Measurements from ENCODE around the gene FGF18.
"Not testable (repeated sequence)": the region's sequence is repeated elsewhere in the genome, so short reads cannot be mapped to it uniquely, and the experiment has no call there.

FGF18 gene

DNA sequence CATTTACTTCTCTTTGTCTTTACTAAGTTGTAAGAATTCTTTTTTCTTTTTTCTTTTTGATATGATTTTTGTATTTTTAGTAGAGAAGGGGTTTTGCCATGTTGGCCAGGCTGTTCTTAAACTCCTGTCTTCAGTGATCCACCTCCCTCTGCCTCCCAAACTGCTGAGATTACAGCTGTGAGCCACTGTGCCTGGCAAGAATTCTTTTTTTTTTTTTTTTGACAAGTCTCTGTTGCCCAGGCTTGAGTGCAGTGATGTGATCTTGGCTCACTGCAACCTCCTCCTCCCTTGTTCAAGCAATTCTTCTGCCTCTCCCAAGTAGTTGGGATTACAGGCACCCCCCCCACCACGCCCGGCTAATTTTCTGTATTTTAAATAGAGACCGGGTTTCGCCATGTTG lies 21.8 kb upstream of the FGF18 start:
- H3K4me3 ChIP-seq (ENCODE audit: low read depth, low read length), result no peak overlapping the region
- TF ChIP-seq, protein P1, sequence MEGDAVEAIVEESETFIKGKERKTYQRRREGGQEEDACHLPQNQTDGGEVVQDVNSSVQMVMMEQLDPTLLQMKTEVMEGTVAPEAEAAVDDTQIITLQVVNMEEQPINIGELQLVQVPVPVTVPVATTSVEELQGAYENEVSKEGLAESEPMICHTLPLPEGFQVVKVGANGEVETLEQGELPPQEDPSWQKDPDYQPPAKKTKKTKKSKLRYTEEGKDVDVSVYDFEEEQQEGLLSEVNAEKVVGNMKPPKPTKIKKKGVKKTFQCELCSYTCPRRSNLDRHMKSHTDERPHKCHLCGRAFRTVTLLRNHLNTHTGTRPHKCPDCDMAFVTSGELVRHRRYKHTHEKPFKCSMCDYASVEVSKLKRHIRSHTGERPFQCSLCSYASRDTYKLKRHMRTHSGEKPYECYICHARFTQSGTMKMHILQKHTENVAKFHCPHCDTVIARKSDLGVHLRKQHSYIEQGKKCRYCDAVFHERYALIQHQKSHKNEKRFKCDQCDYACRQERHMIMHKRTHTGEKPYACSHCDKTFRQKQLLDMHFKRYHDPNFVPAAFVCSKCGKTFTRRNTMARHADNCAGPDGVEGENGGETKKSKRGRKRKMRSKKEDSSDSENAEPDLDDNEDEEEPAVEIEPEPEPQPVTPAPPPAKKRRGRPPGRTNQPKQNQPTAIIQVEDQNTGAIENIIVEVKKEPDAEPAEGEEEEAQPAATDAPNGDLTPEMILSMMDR (IDR thresholded peaks at IDR 0.05; ENCODE audit: low read depth, low read length), result no peak
- no peaks in the 10 kb centered on the region for H3K27me3 ChIP-seq
- H3K4me1 ChIP-seq, result peaks cover 55% of the 10 kb centered on the region
- DNase-seq, result no peak
- no peaks in the 10 kb centered on the region for H3K9me3 ChIP-seq
- H3K36me3 ChIP-seq, result peaks cover 93% of the 10 kb centered on the region

DNA sequence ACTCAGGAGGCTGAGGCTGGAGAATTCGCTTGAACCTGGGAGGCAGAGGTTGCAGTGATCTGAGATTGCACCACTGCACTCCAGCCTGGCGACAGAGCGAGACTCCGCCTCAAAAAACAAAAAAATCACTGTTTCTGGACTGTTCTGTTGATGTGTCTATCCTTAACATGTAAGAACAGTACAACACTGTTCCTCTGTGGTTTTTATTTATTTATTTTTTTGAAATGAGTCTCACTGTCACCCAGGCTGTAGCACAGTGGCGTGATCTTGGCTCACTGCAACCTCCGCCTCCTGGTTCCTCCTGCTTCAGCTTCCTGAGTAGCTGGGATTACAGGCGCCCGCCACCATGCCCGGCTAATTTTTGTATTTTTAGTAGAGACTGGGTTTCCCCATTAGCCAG lies 20.8 kb upstream of the FGF18 start:
- peaks cover 82% of the 10 kb centered on the region for H3K36me3 ChIP-seq
- peaks cover 55% of the 10 kb centered on the region for H3K4me1 ChIP-seq
- not testable (repeated sequence) for H3K9me3 ChIP-seq; H3K4me3 ChIP-seq (ENCODE audit: low read depth, low read length); H3K27me3 ChIP-seq; DNase-seq

- no peak overlapping the region for H3K4me3 ChIP-seq (ENCODE audit: low read depth, low read length)
- no peaks in the 10 kb centered on the region for H3K27me3 ChIP-seq
- no peaks in the 10 kb centered on the region for H3K9me3 ChIP-seq
- H3K4me1 ChIP-seq, result peaks cover 49% of the 10 kb centered on the region
- peaks cover 74% of the 10 kb centered on the region for H3K36me3 ChIP-seq
- TF ChIP-seq, protein P1 (IDR thresholded peaks at IDR 0.05; ENCODE audit: low read depth, low read length), result no peak
- no peak for DNase-seq
Measured at GRCh38 chr5:171400169-171400568, 19.3 kb upstream of the FGF18 start.

GRCh38 chr5:171401167-171401947 lies 18.1 kb upstream of the FGF18 start:
- peaks cover 74% of the 10 kb centered on the region for H3K36me3 ChIP-seq
- H3K4me3 ChIP-seq (ENCODE audit: low read depth, low read length), result no peak overlapping the region
- DNase-seq, result no peak
- H3K27me3 ChIP-seq, result no peaks in the 10 kb centered on the region
- TF ChIP-seq, protein P1 (IDR thresholded peaks at IDR 0.05; ENCODE audit: low read depth, low read length), result no peak
- H3K9me3 ChIP-seq, result no peaks in the 10 kb centered on the region
- peaks cover 48% of the 10 kb centered on the region for H3K4me1 ChIP-seq

- Histone ChIP-seq H3K36me3 (peaks cover 74% of the 10 kb centered on the region), H3K4me1 (peaks cover 39% of the 10 kb centered on the region)
- H3K27me3 ChIP-seq; DNase-seq; H3K9me3 ChIP-seq; H3K4me3 ChIP-seq (ENCODE audit: low read depth, low read length): not testable (repeated sequence)
Measured at GRCh38 chr5:171402751-171403150, 16.7 kb upstream of the FGF18 start.

DNA sequence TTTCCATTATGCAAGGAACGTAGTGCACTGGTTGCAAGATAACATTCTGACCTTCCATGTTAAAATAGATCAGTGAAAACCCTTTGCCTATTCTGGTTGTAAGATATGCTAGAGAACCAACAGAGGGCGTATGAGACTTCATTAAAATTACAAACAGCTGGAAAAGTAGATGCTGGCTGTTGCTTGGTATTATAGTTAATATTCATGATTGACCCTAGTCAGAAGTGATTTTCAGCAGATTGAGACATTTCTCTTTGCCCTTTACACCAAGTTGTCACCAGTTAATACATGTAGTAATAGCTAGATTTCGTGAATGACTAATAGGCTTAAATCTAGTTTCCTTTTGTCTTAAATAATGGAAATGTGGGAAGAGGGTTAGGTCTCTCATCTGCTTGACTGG lies 13.8 kb upstream of the FGF18 start:
- H3K36me3 ChIP-seq, result peaks cover 74% of the 10 kb centered on the region
- H3K4me1 ChIP-seq, result peaks cover 17% of the 10 kb centered on the region
- no peaks in the 10 kb centered on the region for H3K27me3 ChIP-seq
- no peaks in the 10 kb centered on the region for H3K9me3 ChIP-seq
- H3K4me3 ChIP-seq (ENCODE audit: low read depth, low read length), result no peak overlapping the region
- TF ChIP-seq, protein P1 (IDR thresholded peaks at IDR 0.05; ENCODE audit: low read depth, low read length), result peak; percentile 54
- no peak for DNase-seq

DNA sequence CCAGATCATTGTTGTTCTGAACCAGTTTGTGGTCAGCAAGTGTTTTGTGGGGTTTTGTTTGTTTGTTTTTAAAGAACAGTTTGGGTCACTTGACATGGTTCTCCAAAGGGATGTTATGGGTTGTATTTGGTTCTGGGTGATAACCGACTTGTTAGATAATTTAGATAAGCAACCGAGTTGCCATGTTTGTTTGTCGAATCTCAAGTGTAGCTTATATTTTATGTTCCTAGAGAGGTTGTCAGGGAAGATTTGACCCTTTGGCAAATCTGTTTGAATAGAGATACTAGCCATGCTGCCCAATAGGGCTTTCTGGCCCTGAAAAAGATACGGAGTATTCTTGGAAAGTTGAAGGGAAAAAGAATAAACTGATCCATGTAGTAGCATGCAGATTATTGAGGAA lies 12.2 kb upstream of the FGF18 start:
- Histone ChIP-seq H3K36me3 (peaks cover 76% of the 10 kb centered on the region), H3K4me3 (ENCODE audit: low read depth, low read length) (no peak overlapping the region), H3K9me3 (no peaks in the 10 kb centered on the region), H3K27me3 (no peaks in the 10 kb centered on the region), H3K4me1 (peaks cover 5% of the 10 kb centered on the region; the same call in 1 of the 2 replicates)
- TF ChIP-seq, protein P1 (IDR thresholded peaks at IDR 0.05; ENCODE audit: low read depth, low read length), result no peak
- no peak for DNase-seq

Measured in BE2C (cell line).